Left ventricle myocardium inferior (tissue), 1 donor: ENCODE measurements around the gene TOP2B. TPM values are rescaled to one million over a fixed set of nuclear protein-coding genes. Genes with fewer than 3 reads are reported as not detected.

Experiments
- DNase-seq: peaks from one replicate; pipeline ENCODE4 v3.0.0-alpha.2; 2020
- H3K27ac ChIP-seq: fragments of 200-600 bp; replicated peaks from 2 replicates; pipeline ENCODE4 v1.8.0; 2021
- H3K27me3 ChIP-seq: fragments of 200-600 bp; 2 replicates; pipeline ENCODE4 v1.8.0; 2021; ENCODE audit warnings: low read depth
- H3K36me3 ChIP-seq: fragments of 200-600 bp; 2 replicates; pipeline ENCODE4 v1.8.0; 2021
- H3K4me1 ChIP-seq: fragments of 200-600 bp; 2 replicates; pipeline ENCODE4 v1.8.0; 2021
- H3K4me3 ChIP-seq: fragments of 200-600 bp; 2 replicates; pipeline ENCODE4 v1.8.0; 2021; ENCODE audit warnings: mild to moderate bottlenecking, moderate library complexity
- H3K9me3 ChIP-seq: fragments of 200-600 bp; replicated peaks from 2 replicates; pipeline ENCODE4 v1.8.0; 2021
- CTCF ChIP-seq: fragments of 200-600 bp; IDR thresholded peaks from 2 replicates; pipeline ENCODE4 v1.8.0; 2021; ENCODE audit warnings: antibody characterized with exemption, mild to moderate bottlenecking, borderline replicate concordance
- intact Hi-C: fragments of 100-400 bp; cut with micrococcal nuclease; formaldehyde crosslinking; loops from one replicate; pipeline ENCODE4 v1.11.0; 2022
- total RNA-seq: library from RNA; stranded (reverse); fragmentation: NEBNext Ultra II Directional; extraction: Animal tissue kit (Norgen Biotek cat#: 25700); gene quantifications from one replicate; pipeline ENCODE4 v1.2.1, GENCODE V29; 2021
- donor health status: DM: no; HTN: yes; CAD: no; lungs with severe emphysema.

TOP2B gene
- total RNA-seq, 1 donor from 2014 or later: 101 TPM

- Histone ChIP-seq H3K4me1 (no peaks in the 10 kb centered on the region), H3K27me3 (peaks cover 32% of the 10 kb centered on the region), H3K4me3 (no peak overlapping the region), H3K9me3 (no peaks in the 10 kb centered on the region), H3K36me3 (no peaks in the 10 kb centered on the region), H3K27ac (no peak overlapping the region)
- DNase-seq: no peak
- no peak for TF ChIP-seq CTCF
- intact Hi-C loops: no loop called here
Measured at GRCh38 chr3:25706213-25706612, 41.5 kb upstream of the TOP2B start.

- Histone ChIP-seq H3K27me3 (no peaks in the 10 kb centered on the region), H3K4me3 (no peak overlapping the region), H3K9me3 (no peaks in the 10 kb centered on the region), H3K27ac (no peak overlapping the region), H3K36me3 (no peaks in the 10 kb centered on the region), H3K4me1 (no peaks in the 10 kb centered on the region)
- intact Hi-C loops: no loop called here
- TF ChIP-seq CTCF: no peak
- no peak for DNase-seq
Measured at GRCh38 chr3:25697553-25697952, 32.8 kb upstream of the TOP2B start.

- DNase-seq: no peak
- Histone ChIP-seq H3K27ac (no peak overlapping the region), H3K9me3 (no peaks in the 10 kb centered on the region), H3K4me3 (no peak overlapping the region), H3K4me1 (no peaks in the 10 kb centered on the region), H3K27me3 (peaks cover 12% of the 10 kb centered on the region), H3K36me3 (no peaks in the 10 kb centered on the region)
- intact Hi-C loops: no loop called here
- no peak for TF ChIP-seq CTCF
Measured at GRCh38 chr3:25695731-25696420, 31.2 kb upstream of the TOP2B start.

GRCh38 chr3:25693238-25693637 lies 28.5 kb upstream of the TOP2B start:
- Histone ChIP-seq H3K4me3 (no peak overlapping the region), H3K4me1 (no peaks in the 10 kb centered on the region), H3K27ac (no peak overlapping the region), H3K27me3 (peaks cover 20% of the 10 kb centered on the region), H3K36me3 (no peaks in the 10 kb centered on the region), H3K9me3 (no peaks in the 10 kb centered on the region)
- no peak for DNase-seq
- TF ChIP-seq CTCF: no peak
- intact Hi-C loops: no loop called here

DNA sequence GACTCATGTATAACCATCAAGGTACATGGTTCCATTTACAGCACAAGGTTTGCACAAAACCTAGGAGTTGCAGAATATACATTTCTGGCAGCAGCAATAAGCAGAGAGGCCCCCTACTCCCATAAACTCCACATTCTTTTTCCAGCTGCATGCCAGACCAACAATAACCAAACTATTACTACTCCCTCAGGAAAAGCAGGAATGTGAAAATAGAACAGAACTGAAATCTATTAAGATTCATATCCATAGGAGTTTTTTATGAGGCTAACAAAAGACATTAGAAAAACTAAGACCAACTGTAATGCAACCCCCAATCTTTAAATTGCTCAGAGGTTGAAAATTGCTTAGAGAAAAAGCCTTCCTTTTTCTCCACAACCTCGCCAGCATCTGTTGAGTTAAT lies 27.6 kb upstream of the TOP2B start:
- TF ChIP-seq CTCF: no peak
- Histone ChIP-seq H3K36me3 (no peaks in the 10 kb centered on the region), H3K4me3 (no peak overlapping the region), H3K4me1 (no peaks in the 10 kb centered on the region), H3K9me3 (no peaks in the 10 kb centered on the region), H3K27ac (no peak overlapping the region), H3K27me3 (peaks cover 20% of the 10 kb centered on the region)
- DNase-seq: no peak
- intact Hi-C loops: no loop called here
